HG03066 (cell line): ENCODE measurements around the gene ITPR3.

ENCODE experiments used
- ATAC-seq: cut with Tn5 transposase; IDR thresholded peaks from one replicate; pipeline ENCODE4 v1.9.1; 2021; ENCODE audit warnings: low read depth; ENCODE audit not compliant: unreplicated experiment

The ITPR3 gene

GRCh38 chr6:33695451-33695887 lies 74.3 kb downstream of the ITPR3 start:
- no peak for ATAC-seq

DNA sequence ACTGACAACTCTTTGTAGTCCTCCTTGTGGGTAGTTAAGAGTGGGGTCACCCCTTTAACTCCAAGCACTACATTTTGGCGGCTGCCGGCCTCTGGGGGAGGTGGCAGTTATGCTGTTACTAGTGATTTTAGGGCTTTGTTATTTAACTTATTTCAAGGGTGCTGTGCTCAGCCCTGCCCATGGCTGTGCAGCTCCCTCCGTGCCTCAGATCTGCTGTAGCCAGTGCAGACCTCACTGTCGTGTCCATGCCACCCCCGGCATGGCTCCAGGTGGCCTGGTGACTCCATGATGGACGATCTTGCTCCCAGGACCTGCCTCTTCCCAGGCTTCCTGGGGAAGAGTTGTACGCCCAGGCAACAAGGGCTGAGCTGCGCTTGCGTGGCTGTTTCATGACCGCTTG lies 75.0 kb downstream of the ITPR3 start:
- ATAC-seq: no peak

DNA sequence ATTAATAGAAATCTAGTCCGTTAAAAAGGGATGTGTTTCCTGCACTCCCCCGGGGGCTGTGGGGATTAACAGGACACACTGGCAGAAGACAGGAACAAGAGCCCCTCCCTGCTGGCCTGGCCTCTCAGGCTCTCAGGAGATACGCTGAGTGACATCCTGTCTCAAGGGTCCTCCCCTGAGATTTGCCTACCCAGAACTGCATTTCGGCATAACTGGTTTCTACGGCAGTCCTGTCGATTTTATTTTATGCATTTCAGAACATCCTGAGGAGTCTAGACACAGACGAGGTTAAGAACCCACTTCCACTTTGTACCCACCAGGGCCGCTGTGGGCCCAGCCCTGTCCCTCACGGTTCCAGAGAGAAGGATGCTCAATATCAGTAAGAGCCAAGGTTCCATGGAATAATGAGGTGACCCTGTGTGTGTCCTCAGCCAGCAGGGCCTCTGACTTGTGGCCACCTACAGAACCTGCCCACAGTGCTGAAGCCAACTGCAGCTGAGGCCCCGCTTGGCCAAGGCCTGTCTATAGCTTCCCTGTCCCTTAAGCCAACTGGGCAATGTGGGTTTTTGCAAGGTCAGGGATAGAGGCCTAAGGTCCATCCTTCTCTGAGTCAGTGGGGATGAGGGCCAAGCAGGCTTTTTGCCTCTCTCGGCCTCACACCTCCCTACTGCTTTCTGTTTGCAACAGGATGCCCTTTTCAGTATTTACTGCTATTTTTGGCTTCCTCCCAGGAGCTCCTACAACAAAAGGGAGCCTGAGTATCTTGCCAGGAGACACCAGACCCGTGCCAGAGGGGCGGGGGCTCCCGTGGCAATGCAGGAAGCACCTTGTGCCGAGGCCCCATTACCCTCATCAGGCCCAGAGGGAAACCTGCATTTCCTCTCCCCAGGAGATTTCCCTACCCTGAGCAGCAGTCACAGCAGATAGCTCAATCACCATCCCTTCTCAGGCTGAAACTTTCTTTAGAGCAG lies 75.7 kb downstream of the ITPR3 start:
- no peak for ATAC-seq

DNA sequence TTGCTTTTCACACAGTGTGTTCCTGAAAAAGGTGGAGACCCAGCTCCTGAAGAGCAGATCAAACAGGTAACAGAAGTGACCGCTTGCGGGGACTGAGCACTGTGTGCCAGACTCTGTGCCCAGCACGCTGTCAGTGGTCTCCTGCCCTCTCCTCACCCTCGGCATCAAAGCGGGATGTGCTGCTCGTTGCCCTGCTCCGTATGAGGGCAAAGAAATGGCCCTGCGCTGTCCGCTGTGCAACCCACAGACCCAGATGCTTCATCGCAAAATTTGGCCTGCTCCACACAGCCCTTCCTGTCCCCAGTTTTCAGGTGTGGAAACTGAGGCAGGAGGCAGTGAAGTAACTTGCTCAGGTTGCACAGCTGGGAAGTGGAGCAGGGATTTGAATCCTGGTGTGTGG lies 76.7 kb downstream of the ITPR3 start:
- ATAC-seq: no peak

- ATAC-seq: no peak
These were observed 77.4 kb downstream of the ITPR3 start for GRCh38 chr6:33698494-33698893.

DNA sequence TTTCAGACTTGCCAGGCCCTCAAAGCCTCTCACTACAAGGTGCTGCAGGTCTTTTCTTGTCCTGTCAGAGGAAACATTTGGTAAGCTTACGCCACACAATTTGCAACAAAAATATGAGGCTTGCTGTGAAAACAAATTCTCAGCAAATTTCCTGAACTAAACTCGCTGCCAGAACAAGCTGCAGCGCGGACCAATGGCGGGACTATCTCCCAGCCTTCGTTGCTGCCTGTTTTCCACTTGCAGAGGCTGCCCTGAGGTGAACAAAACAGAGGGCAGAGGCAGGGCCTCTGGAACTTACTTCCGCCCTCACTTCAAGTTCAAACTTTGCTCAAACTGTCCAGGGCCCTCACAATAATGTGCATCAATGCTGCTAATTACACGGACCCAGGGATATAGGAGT lies 78.0 kb downstream of the ITPR3 start:
- no peak for ATAC-seq

GRCh38 chr6:33699739-33700138 lies 78.6 kb downstream of the ITPR3 start:
- no peak for ATAC-seq

- ATAC-seq: no peak
These were observed 79.4 kb downstream of the ITPR3 start for GRCh38 chr6:33700391-33701050.

GRCh38 chr6:33702345-33702977 lies 81.3 kb downstream of the ITPR3 start:
- ATAC-seq: no peak

DNA sequence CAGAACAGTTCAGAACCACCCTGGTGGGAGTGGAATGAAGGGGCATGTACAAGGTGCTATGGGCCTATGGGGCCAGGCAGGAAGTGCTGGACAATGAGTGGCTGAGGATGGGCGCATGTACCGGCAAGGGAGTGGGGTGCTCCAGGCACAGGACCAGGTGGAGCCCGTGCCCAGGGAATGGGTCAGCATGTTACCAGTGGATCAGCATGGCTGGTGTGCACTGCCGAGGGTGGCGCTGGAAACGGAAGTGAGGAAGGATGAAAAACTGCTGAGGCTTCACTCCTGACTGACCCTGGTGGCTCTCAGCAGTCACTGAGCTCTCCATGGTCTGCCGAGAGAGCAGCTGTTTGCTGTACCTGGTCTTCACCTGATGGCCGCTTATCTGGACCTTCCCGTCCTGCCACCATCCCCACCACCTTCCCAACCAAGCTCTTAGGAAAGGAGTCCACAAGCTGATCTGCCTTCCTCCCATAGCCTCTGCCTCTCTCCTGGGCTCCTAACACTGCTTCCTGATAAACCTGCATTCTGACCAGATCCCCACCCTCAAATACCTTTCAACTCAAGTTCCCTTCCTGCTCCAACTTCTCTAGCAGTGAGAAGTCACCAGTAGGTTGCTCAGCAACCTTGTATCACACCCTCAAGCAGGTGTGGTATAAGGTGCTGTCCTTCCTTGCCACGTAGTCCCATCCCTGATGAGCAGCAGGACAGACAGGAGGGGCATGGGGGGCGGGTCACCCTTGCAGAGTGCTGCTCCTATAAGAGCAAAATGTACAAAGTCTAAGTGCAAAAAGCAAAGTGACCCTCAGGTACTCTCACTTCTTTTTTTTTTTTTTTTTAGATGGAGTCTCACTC lies 83.3 kb downstream of the ITPR3 start:
- no peak for ATAC-seq

GRCh38 chr6:33705268-33705885 lies 84.3 kb downstream of the ITPR3 start:
- no peak for ATAC-seq

GRCh38 chr6:33705955-33706725 lies 85.0 kb downstream of the ITPR3 start:
- ATAC-seq: no peak

DNA sequence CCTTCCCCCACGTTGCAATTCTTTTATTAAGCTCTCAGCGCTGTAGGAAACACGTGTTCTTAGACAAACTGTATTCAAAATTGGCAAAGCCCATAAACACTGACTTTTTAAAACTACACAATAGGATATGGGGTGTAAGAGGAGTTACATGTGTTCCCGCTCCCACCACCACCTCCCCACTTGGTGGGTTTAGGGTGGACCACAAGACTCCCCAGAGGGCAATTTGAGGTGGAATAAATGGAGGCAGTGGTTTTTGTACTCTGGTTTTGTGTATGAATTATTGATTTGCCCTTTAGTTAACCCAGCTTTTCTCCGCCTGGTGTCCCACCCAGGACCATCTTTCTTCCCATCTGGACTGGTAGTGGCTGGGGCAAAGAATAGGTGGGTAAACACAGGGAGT lies 86.6 kb downstream of the ITPR3 start:
- ATAC-seq: no peak

- no peak for ATAC-seq
These were observed 87.5 kb downstream of the ITPR3 start for GRCh38 chr6:33708516-33709204.

DNA sequence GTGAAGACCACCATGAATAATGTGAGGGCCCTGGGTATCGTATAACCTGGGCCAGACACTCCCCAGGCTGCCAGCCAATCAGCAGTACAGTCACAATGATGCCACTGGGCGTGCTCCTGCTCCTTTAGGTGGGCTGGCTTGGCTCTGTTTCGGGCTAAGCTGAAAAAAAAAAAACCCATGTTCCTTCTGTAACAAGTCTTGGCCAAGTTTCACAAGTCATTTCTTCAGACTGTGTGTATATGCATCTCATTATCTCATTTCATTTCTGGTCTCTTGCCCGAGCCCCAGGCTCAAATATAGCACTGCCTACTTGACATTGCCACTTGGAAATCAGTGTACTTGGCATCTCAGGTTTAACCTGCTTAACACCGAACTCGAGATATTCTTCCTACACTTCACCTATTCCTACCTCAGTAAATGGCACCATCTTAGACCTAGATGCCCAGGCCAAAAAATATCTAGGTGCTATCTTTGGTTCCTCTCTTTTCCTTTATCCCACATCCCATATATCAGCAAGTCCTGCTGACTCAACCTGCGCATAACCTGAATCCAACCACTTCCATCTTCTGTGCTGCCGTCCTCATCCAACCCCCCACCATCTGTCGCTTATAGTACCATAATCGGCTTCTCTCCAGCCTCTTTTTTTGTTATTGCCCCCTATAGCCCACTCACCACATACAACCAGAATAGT lies 88.6 kb downstream of the ITPR3 start:
- no peak for ATAC-seq

DNA sequence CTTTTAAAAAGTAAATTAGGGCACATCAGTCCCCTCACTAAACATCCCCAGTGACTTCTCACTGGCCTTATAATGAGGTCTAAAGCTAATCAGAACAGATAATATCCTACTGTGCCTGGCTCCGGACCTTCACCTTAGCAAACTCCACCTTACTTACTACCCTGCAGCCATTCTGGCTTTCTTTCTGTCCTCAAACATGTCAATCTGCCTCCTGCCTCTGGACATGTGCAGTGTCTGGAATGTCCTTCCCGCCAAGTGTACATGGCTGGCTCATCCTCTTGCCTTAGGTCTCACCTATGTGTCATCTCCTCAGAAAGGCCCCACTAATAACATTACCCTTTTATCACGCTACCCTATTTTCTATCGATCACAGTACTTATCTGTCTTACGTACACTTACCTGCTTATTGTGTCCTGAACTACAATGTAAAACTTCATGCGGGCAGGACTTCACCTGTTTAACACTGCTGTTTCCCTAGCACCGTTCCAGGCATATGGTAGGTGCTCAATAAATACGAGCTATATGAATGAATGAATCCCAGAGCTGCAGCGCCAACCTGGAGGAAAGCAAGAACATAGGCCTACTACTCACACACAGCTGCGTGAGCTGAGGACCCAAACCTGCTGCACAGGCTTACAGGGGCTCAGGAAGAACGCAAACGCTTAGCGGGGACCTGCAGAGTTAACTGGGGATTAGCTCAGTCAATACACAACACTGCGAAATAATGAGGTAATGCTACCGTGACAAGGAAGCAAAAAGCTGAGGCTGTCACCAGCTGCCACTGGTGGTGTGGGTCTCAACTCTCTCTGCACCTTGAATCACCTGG lies 89.4 kb downstream of the ITPR3 start:
- no peak for ATAC-seq
